ENCODE results near the gene PFDN1. TPM values are rescaled to one million over a fixed set of nuclear protein-coding genes. Genes with fewer than 3 reads are reported as not detected.

PFDN1 gene
- total and polyA plus RNA-seq, 4 donors, result 14.0 to 30.8 (median 20.7) TPM

DNA sequence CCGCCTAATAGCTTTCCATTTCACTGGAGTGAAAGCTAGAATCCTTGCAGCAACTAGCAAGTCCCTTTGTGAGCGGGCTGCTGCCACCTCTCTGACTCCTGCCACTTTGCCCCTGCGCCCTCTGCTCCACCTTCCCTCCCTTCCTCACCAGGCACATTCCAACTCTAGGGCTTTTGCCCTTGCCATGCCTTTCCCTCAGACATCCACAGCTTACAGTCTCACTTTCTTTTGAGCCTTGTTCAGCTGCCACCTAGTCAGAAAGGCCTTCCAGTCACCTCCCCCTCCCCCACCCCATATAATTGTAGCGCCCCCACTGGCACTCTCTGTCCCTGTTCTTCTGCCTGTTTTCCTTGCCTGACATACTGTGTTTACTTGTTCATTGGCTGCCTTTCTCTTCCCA is 96.9 kb downstream of the PFDN1 start:
- no peak overlapping the region for H3K27ac ChIP-seq (ENCODE audit: low read depth in 1 of 2, low read length in 2 of 2)
- H3K4me3 ChIP-seq (ENCODE audit: low read depth in 1 of 3, low read length in 3 of 3), result no peak overlapping the region
- H3K9ac ChIP-seq (ENCODE audit: low read depth in 1 of 2, low read length in 2 of 2), result no peak overlapping the region
- TF ChIP-seq EGR1 (IDR thresholded peaks at IDR 0.05; ENCODE audit: low read depth in 2 of 2), result no peak
- TF ChIP-seq, protein P1, sequence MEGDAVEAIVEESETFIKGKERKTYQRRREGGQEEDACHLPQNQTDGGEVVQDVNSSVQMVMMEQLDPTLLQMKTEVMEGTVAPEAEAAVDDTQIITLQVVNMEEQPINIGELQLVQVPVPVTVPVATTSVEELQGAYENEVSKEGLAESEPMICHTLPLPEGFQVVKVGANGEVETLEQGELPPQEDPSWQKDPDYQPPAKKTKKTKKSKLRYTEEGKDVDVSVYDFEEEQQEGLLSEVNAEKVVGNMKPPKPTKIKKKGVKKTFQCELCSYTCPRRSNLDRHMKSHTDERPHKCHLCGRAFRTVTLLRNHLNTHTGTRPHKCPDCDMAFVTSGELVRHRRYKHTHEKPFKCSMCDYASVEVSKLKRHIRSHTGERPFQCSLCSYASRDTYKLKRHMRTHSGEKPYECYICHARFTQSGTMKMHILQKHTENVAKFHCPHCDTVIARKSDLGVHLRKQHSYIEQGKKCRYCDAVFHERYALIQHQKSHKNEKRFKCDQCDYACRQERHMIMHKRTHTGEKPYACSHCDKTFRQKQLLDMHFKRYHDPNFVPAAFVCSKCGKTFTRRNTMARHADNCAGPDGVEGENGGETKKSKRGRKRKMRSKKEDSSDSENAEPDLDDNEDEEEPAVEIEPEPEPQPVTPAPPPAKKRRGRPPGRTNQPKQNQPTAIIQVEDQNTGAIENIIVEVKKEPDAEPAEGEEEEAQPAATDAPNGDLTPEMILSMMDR (IDR thresholded peaks at IDR 0.05; ENCODE audit: low read depth, low read length, missing input control), result no peak
- TF ChIP-seq TAF1 (conservative IDR thresholded peaks at IDR 0.05), result no peak
- no peak for TF ChIP-seq FOXA2 (IDR thresholded peaks at IDR 0.05)
- 94% methylated on average over 4 of the region's 4 CpGs for WGBS
- DNase-seq (ENCODE audit: low spot score), result no peak
- H3K27me3 ChIP-seq (ENCODE audit: control insufficient read depth in 4 of 4, insufficient read depth in 4 of 4, low read length in 3 of 4), result no peaks in the 10 kb centered on the region
- H3K36me3 ChIP-seq (ENCODE audit: control insufficient read depth in 4 of 4, insufficient read depth in 3 of 4, low read depth in 1 of 4, low read length in 3 of 4), result peaks cover 0 to 2% (median 0%) of the 10 kb centered on the region in 4 donors
- no peaks in the 10 kb centered on the region for H3K9me3 ChIP-seq (ENCODE audit: control insufficient read depth in 4 of 4, low read length in 3 of 4)
- H3K4me1 ChIP-seq (ENCODE audit: control insufficient read depth in 4 of 4, insufficient read depth in 4 of 4, low read length in 3 of 4), result peaks cover 3 to 9% (median 7%) of the 10 kb centered on the region in 4 donors

DNA sequence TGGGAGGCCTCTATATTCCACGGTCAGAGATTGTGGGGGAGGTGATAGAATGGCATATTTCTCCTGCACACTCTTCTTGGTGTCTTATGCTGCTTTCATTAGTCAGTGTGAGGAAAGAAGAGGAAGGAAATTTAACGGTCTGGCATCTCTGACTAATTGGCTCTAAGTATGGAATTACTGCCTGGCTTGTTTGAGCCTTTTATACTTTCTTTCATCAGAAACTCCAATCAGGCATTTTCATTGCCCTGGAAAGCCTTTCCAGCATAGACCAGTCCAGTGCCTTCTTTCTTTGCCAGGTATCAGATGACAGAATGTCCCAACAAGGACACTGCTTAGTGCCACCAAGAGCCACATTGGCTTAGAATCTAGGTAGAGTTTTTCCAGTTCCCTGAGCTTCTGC is 97.7 kb downstream of the PFDN1 start:
- DNase-seq (ENCODE audit: low spot score), result no peak
- Histone ChIP-seq H3K27me3 (ENCODE audit: control insufficient read depth in 4 of 4, insufficient read depth in 4 of 4, low read length in 3 of 4) (no peaks in the 10 kb centered on the region), H3K9me3 (ENCODE audit: control insufficient read depth in 4 of 4, low read length in 3 of 4) (no peaks in the 10 kb centered on the region), H3K9ac (ENCODE audit: low read depth in 1 of 2, low read length in 2 of 2) (no peak overlapping the region), H3K36me3 (ENCODE audit: control insufficient read depth in 4 of 4, insufficient read depth in 3 of 4, low read depth in 1 of 4, low read length in 3 of 4) (peaks cover 0 to 2% (median 0%) of the 10 kb centered on the region in 4 donors), H3K4me1 (ENCODE audit: control insufficient read depth in 4 of 4, insufficient read depth in 4 of 4, low read length in 3 of 4) (peaks cover 3 to 9% (median 7%) of the 10 kb centered on the region in 4 donors), H3K4me3 (ENCODE audit: low read depth in 1 of 3, low read length in 3 of 3) (no peak overlapping the region), H3K27ac (ENCODE audit: low read depth in 1 of 2, low read length in 2 of 2) (no peak overlapping the region)
- WGBS, result 77% methylated on average over 2 of the region's 2 CpGs
- TF ChIP-seq YY1 (IDR thresholded peaks at IDR 0.05), result no peak
- no peak for TF ChIP-seq FOXA1 (IDR thresholded peaks at IDR 0.05)
- no peak for TF ChIP-seq HNF4A (conservative IDR thresholded peaks at IDR 0.05)
- TF ChIP-seq HNF4G (IDR thresholded peaks at IDR 0.05), result no peak
- TF ChIP-seq, protein P2, sequence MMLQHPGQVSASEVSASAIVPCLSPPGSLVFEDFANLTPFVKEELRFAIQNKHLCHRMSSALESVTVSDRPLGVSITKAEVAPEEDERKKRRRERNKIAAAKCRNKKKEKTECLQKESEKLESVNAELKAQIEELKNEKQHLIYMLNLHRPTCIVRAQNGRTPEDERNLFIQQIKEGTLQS (IDR thresholded peaks at IDR 0.05), result no peak
- TF ChIP-seq, protein P3, sequence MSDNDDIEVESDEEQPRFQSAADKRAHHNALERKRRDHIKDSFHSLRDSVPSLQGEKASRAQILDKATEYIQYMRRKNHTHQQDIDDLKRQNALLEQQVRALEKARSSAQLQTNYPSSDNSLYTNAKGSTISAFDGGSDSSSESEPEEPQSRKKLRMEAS (IDR thresholded peaks at IDR 0.05), result no peak
- TF ChIP-seq SP1 (IDR thresholded peaks at IDR 0.05), result no peak
- TF ChIP-seq, protein P4, sequence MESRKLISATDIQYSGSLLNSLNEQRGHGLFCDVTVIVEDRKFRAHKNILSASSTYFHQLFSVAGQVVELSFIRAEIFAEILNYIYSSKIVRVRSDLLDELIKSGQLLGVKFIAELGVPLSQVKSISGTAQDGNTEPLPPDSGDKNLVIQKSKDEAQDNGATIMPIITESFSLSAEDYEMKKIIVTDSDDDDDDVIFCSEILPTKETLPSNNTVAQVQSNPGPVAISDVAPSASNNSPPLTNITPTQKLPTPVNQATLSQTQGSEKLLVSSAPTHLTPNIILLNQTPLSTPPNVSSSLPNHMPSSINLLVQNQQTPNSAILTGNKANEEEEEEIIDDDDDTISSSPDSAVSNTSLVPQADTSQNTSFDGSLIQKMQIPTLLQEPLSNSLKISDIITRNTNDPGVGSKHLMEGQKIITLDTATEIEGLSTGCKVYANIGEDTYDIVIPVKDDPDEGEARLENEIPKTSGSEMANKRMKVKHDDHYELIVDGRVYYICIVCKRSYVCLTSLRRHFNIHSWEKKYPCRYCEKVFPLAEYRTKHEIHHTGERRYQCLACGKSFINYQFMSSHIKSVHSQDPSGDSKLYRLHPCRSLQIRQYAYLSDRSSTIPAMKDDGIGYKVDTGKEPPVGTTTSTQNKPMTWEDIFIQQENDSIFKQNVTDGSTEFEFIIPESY (IDR thresholded peaks at IDR 0.05), result no peak
- no peak for TF ChIP-seq NR2F2 (IDR thresholded peaks at IDR 0.05)
- no peak for TF ChIP-seq JUND (IDR thresholded peaks at IDR 0.05)
- no peak for TF ChIP-seq FOXA2 (IDR thresholded peaks at IDR 0.05)
- no peak for TF ChIP-seq TAF1 (conservative IDR thresholded peaks at IDR 0.05)
- no peak for TF ChIP-seq RXRA (IDR thresholded peaks at IDR 0.05)
- TF ChIP-seq, protein P5, sequence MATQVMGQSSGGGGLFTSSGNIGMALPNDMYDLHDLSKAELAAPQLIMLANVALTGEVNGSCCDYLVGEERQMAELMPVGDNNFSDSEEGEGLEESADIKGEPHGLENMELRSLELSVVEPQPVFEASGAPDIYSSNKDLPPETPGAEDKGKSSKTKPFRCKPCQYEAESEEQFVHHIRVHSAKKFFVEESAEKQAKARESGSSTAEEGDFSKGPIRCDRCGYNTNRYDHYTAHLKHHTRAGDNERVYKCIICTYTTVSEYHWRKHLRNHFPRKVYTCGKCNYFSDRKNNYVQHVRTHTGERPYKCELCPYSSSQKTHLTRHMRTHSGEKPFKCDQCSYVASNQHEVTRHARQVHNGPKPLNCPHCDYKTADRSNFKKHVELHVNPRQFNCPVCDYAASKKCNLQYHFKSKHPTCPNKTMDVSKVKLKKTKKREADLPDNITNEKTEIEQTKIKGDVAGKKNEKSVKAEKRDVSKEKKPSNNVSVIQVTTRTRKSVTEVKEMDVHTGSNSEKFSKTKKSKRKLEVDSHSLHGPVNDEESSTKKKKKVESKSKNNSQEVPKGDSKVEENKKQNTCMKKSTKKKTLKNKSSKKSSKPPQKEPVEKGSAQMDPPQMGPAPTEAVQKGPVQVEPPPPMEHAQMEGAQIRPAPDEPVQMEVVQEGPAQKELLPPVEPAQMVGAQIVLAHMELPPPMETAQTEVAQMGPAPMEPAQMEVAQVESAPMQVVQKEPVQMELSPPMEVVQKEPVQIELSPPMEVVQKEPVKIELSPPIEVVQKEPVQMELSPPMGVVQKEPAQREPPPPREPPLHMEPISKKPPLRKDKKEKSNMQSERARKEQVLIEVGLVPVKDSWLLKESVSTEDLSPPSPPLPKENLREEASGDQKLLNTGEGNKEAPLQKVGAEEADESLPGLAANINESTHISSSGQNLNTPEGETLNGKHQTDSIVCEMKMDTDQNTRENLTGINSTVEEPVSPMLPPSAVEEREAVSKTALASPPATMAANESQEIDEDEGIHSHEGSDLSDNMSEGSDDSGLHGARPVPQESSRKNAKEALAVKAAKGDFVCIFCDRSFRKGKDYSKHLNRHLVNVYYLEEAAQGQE (IDR thresholded peaks at IDR 0.05), result no peak
- TF ChIP-seq EGR1 (IDR thresholded peaks at IDR 0.05; ENCODE audit: low read depth in 2 of 2), result no peak
- no peak for TF ChIP-seq RAD21 (IDR thresholded peaks at IDR 0.05)
